GM12878 (cell line): ENCODE results near the gene LRRC7. TPM values are rescaled to one million over a fixed set of nuclear protein-coding genes. Genes with fewer than 3 reads are reported as not detected.

Source experiments
- ATAC-seq: fragments of 200-7000 bp; cut with Tn5 transposase; 3 replicates; pipeline ENCODE4 v1.9.1; 2020; ENCODE audit warnings: mild to moderate bottlenecking, moderate library complexity
- BruUV-seq: library from RNA; stranded (reverse); fragments of 400-500 nt; replicated peaks from 2 replicates; lab custom pipeline; 2021; lab: Mats Ljungman, UMichigan
- CTCF ChIA-PET: fragments of 300-600 bp; sonication (Branson Sonifier 250); formaldehyde crosslinking; extraction: SDS; loops from one replicate; lab custom pipeline; 2021; ENCODE audit warnings: inconsistent platforms; lab: Yijun Ruan, JAX
- POLR2A ChIA-PET: fragments of 350-600 bp; formaldehyde crosslinking; extraction: SDS; loops from one replicate; lab custom pipeline; 2021; ENCODE audit warnings: inconsistent platforms; lab: Charles Lee
- RAD21 ChIA-PET: fragments of 300-600 bp; sonication (Branson Sonifier 250); formaldehyde crosslinking; loops from one replicate; lab custom pipeline; 2023; ENCODE audit warnings: antibody characterized with exemption; ENCODE audit not compliant: unreplicated experiment; lab: Charles Lee
- SMC1A ChIA-PET: fragments of 300-600 bp; sonication (Branson Sonifier 250); formaldehyde crosslinking; loops from one replicate; lab custom pipeline; 2023; ENCODE audit not compliant: unreplicated experiment, uncharacterized antibody; lab: Charles Lee
- DNase-seq: peaks from one replicate; pipeline ENCODE4 v3.0.0-alpha.2; 2011; ENCODE audit warnings: low read depth, low spot score
- FAIRE-seq: peaks from 3 replicates; lab custom pipeline; 2011; peaks lifted over from hg19 to GRCh38; lab: Jason Lieb, UNC
- H2AFZ ChIP-seq: 2 replicates; pipeline ENCODE4 v1.6.0; 2011; ENCODE audit warnings: low read depth, low read length, control low read depth; ENCODE audit not compliant: control insufficient read depth
- H3K27ac ChIP-seq: 2 replicates; pipeline ENCODE4 v1.5.1; 2011; ENCODE audit warnings: control low read depth; ENCODE audit not compliant: control insufficient read depth, insufficient read depth
- H3K27me3 ChIP-seq, 2 experiments: replicated peaks in 1 of 2; 2 replicates each; pipeline versions ENCODE4 v1.6.0 to v1.6.1; 2011; ENCODE audit warnings: low read length in 1 of 2; ENCODE audit not compliant: control insufficient read depth in 2 of 2, insufficient read depth in 2 of 2
- H3K36me3 ChIP-seq, 2 experiments: 2 replicates each; pipeline ENCODE4 v1.5.1; 2011; ENCODE audit warnings: low read length in 1 of 2; ENCODE audit not compliant: control insufficient read depth in 2 of 2, insufficient read depth in 2 of 2
- H3K4me1 ChIP-seq: 2 replicates; pipeline ENCODE4 v1.6.1; 2011; ENCODE audit warnings: mild to moderate bottlenecking, low read length, moderate library complexity, mixed read lengths; ENCODE audit not compliant: control insufficient read depth, insufficient read depth
- H3K4me2 ChIP-seq: 2 replicates; pipeline ENCODE4 v1.6.0; 2011; ENCODE audit warnings: control low read depth; ENCODE audit not compliant: control insufficient read depth, insufficient read depth
- H3K4me3 ChIP-seq: fragments of 200-600 bp; sonication (generic); 2 replicates; pipeline ENCODE4 v1.5.1; 2016
- H3K79me2 ChIP-seq: 2 replicates; pipeline ENCODE4 v1.6.0; 2011; ENCODE audit warnings: low read length; ENCODE audit not compliant: control insufficient read depth, insufficient read depth
- H3K9ac ChIP-seq: 2 replicates; pipeline ENCODE4 v1.8.0; 2011; ENCODE audit warnings: low read length, control low read depth, mixed read lengths; ENCODE audit not compliant: control insufficient read depth, insufficient read depth
- H3K9me3 ChIP-seq: replicated peaks from 3 replicates; pipeline ENCODE4 v1.5.1; 2011; ENCODE audit warnings: mild to moderate bottlenecking, low read length; ENCODE audit not compliant: control insufficient read depth, insufficient read depth
- H4K20me1 ChIP-seq: 2 replicates; pipeline ENCODE4 v1.6.0; 2011; ENCODE audit not compliant: control insufficient read depth, insufficient read depth
- JUND ChIP-seq: IDR thresholded peaks from 2 replicates; pipeline ENCODE4 v1.6.1; 2012; ENCODE audit warnings: low read depth, mild to moderate bottlenecking, low read length, improper control_type of control experiment, moderate library complexity
- KDM1A ChIP-seq: fragments of 200-600 bp; sonication (generic); IDR thresholded peaks from 2 replicates; pipeline ENCODE4 v1.6.1; 2016; ENCODE audit warnings: borderline replicate concordance
- NR2C2 ChIP-seq: IDR thresholded peaks from 2 replicates; pipeline ENCODE4 v1.6.1; 2011; ENCODE audit warnings: borderline replicate concordance, low read depth; ENCODE audit not compliant: control insufficient read depth, insufficient read length
- NRF1 ChIP-seq: conservative IDR thresholded peaks from 2 replicates; pipeline ENCODE4 v1.6.1; 2011; ENCODE audit warnings: mild to moderate bottlenecking, low read depth, low read length, improper control_type of control experiment
- SP1 ChIP-seq: IDR thresholded peaks from one replicate; pipeline ENCODE4 v1.6.1; 2011; ENCODE audit warnings: low read depth, low read length
- TAF1 ChIP-seq: IDR thresholded peaks from 2 replicates; pipeline ENCODE4 v1.6.1; 2011; ENCODE audit warnings: mild to moderate bottlenecking, low read depth, low read length, borderline replicate concordance
- TBL1XR1 ChIP-seq: IDR thresholded peaks from 2 replicates; pipeline ENCODE4 v1.6.1; 2012; ENCODE audit warnings: low read depth, low read length, improper control_type of control experiment
- TCF3 ChIP-seq: IDR thresholded peaks from 2 replicates; pipeline ENCODE4 v1.6.1; 2012; ENCODE audit warnings: low read depth, mild to moderate bottlenecking, low read length, borderline replicate concordance; ENCODE audit not compliant: insufficient read depth
- ZBED1 ChIP-seq: IDR thresholded peaks from 2 replicates; pipeline ENCODE4 v1.6.1; 2016; ENCODE audit warnings: borderline replicate concordance
- ZNF24 ChIP-seq: fragments of 450-650 bp; IDR thresholded peaks from 2 replicates; pipeline ENCODE4 v1.6.1; 2017; ENCODE audit warnings: antibody characterized with exemption, mild to moderate bottlenecking
- ZNF384 ChIP-seq: IDR thresholded peaks from 2 replicates; pipeline ENCODE4 v1.6.1; 2012; ENCODE audit warnings: low read depth, mild to moderate bottlenecking, low read length, improper control_type of control experiment, borderline replicate concordance
- ZNF687 ChIP-seq: fragments of 450-650 bp; IDR thresholded peaks from 2 replicates; pipeline ENCODE4 v1.6.1; 2017; ENCODE audit warnings: mild to moderate bottlenecking, moderate library complexity
- WGBS: methylation state at CpG from one replicate; pipeline ENCODE4 v1.1.6; 2016; ENCODE audit warnings: low lambda C conversion rate; ENCODE audit not compliant: insufficient replicate concordance, insufficient coverage; ENCODE audit errors: missing lambda C conversion rate; 5-methylcytosine and 5-hydroxymethylcytosine counted together
- in situ Hi-C: fragments of 300-500 bp; cut with MboI; formaldehyde crosslinking; loops from 9 replicates; pipeline ENCODE4 v1.14.3; 2018; ENCODE audit warnings: mixed read lengths
- intact Hi-C: fragments of 100-400 bp; cut with micrococcal nuclease; formaldehyde crosslinking; loops from one replicate; pipeline ENCODE4 v1.14.2; 2022; ENCODE audit not compliant: unreplicated experiment
- polyA plus RNA-seq, 11 experiments: library from polyadenylated mRNA; depleted of rRNA in 4 of 11; unstranded in 6 of 11; stranded (reverse) in 5 of 11; fragments of >200 nt; fragmentation: Nextera tagmentation in 4 of 11; fragmentation: Illumina TruSeq in 1 of 11; extraction: Ambion mirVana in 4 of 11; extraction: Trizol in 1 of 11; gene quantifications; 1 replicate in 1 of 11; 2 replicates in 10 of 11; pipeline versions ENCODE4 v1.2.1 to v1.2.3, GENCODE V29; 2011 to 2016; ENCODE audit warnings: inconsistent platforms in 2 of 11, missing spikeins in 2 of 11, low read depth in 1 of 11
- total RNA-seq, 4 experiments: library from RNA; depleted of rRNA in 3 of 4; stranded (reverse); fragments of >200 nt in 3 of 4; fragmentation: Illumina TruSeq in 1 of 4; extraction: Trizol in 1 of 4; gene quantifications; 2 replicates each; pipeline versions ENCODE4 v1.2.1 to v1.2.3, GENCODE V29; 2013 to 2021
- TF ChIP-seq, protein P1 (sequence below): fragments of 450-650 bp; IDR thresholded peaks from 2 replicates; pipeline ENCODE4 v1.6.1; 2017; ENCODE audit warnings: antibody characterized with exemption, mild to moderate bottlenecking, moderate library complexity

The LRRC7 gene
- total and polyA plus RNA-seq, 10 of the 15 experiments (the other 5 are each of a cell fraction or from before 2014, with no cell fraction given): 0.05 to 1.4 (median 0.24) TPM; not detected in 5

GRCh38 chr1:69814926-69815325 is 247.2 kb downstream of the LRRC7 start:
- ChIA-PET CTCF (interaction anchor here (0.5 to 1.3 kb wide), 2 partner anchors 9 to 98 kb away, joined by 3 read pairs; no protein-coding TSS in a partner anchor), SMC1A (no interaction called here), RAD21 (no interaction called here)
- Histone ChIP-seq H3K36me3 (no peaks in the 10 kb centered on the region), H3K4me2 (no peak overlapping the region), H3K27me3 (no peaks in the 10 kb centered on the region), H3K4me1 (no peaks in the 10 kb centered on the region), H4K20me1 (no peaks in the 10 kb centered on the region), H3K27ac (no peak overlapping the region), H3K4me3 (no peak overlapping the region), H3K9ac (no peak overlapping the region), H3K79me2 (no peaks in the 10 kb centered on the region), H3K9me3 (no peaks in the 10 kb centered on the region), H2AFZ (no peak overlapping the region)
- in situ Hi-C loops: no loop called here
- DNase-seq (no peak), ATAC-seq (no peak)
- 0% methylated on average over 2 of the region's 2 CpGs for WGBS
- BruUV-seq: no TSS peak
- TF ChIP-seq NRF1 (no peak), TBL1XR1 (no peak), ZNF687 (no peak)
- TF ChIP-seq, all 136 proteins: peak for 0
- intact Hi-C loops: no loop called here
- POLR2A ChIA-PET: no interaction called here
- no peak for FAIRE-seq

DNA sequence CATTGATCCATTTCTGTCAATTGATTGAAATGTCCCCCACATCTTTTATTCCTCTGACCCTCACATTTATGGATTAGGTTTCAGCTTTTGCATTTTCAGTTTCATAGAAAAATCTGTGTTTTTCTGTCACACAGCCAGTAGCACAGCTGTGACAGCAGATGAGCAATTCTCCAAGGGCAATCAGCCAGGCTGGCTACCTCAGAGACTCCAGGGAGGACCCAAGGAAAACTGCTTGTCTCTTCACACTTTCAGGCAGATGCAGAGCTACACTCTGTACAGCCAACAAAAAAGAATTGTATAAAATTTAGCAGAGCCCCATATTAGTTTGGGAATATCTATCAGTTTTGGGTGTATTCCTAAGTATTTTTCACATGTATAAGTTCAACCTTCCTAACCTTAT is 257.2 kb downstream of the LRRC7 start:
- no peak overlapping the region for H3K27ac ChIP-seq
- no peaks in the 10 kb centered on the region for H3K79me2 ChIP-seq
- H3K4me1 ChIP-seq: no peaks in the 10 kb centered on the region
- ATAC-seq: no peak
- SMC1A ChIA-PET: no interaction called here
- H2AFZ ChIP-seq: no peak overlapping the region
- DNase-seq: no peak
- no peaks in the 10 kb centered on the region for H3K9me3 ChIP-seq
- no peaks in the 10 kb centered on the region for H4K20me1 ChIP-seq
- H3K4me2 ChIP-seq: no peak overlapping the region
- H3K36me3 ChIP-seq: no peaks in the 10 kb centered on the region
- intact Hi-C loops (no loop called here), in situ Hi-C loops (no loop called here)
- no peak for FAIRE-seq
- POLR2A ChIA-PET: no interaction called here
- CTCF ChIA-PET: no interaction called here
- no peak overlapping the region for H3K9ac ChIP-seq
- BruUV-seq: no TSS peak
- no peaks in the 10 kb centered on the region for H3K27me3 ChIP-seq
- RAD21 ChIA-PET: no interaction called here
- no peak overlapping the region for H3K4me3 ChIP-seq
- TF ChIP-seq, protein P1, sequence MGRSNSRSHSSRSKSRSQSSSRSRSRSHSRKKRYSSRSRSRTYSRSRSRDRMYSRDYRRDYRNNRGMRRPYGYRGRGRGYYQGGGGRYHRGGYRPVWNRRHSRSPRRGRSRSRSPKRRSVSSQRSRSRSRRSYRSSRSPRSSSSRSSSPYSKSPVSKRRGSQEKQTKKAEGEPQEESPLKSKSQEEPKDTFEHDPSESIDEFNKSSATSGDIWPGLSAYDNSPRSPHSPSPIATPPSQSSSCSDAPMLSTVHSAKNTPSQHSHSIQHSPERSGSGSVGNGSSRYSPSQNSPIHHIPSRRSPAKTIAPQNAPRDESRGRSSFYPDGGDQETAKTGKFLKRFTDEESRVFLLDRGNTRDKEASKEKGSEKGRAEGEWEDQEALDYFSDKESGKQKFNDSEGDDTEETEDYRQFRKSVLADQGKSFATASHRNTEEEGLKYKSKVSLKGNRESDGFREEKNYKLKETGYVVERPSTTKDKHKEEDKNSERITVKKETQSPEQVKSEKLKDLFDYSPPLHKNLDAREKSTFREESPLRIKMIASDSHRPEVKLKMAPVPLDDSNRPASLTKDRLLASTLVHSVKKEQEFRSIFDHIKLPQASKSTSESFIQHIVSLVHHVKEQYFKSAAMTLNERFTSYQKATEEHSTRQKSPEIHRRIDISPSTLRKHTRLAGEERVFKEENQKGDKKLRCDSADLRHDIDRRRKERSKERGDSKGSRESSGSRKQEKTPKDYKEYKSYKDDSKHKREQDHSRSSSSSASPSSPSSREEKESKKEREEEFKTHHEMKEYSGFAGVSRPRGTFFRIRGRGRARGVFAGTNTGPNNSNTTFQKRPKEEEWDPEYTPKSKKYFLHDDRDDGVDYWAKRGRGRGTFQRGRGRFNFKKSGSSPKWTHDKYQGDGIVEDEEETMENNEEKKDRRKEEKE: no peak
- TF ChIP-seq SP1 (no peak), ZNF24 (no peak), ZBED1 (no peak), JUND (no peak), TAF1 (no peak), NR2C2 (no peak), KDM1A (no peak), TCF3 (no peak), ZNF384 (no peak)
